SU-DHL-6 (cell line): ENCODE results near the gene GRB10.

ENCODE experiments used
- CTCF ChIP-seq: fragments of 200-600 bp; sonication (generic); IDR thresholded peaks from one replicate; pipeline ENCODE4 v1.5.1; 2017; ENCODE audit warnings: antibody characterized with exemption, mild to moderate bottlenecking, low read length, moderate library complexity; ENCODE audit not compliant: insufficient read depth, poor library complexity, severe bottlenecking
- EZH2phosphoT487 ChIP-seq: fragments of 200-600 bp; sonication (generic), shearing (Covaris generic); conservative IDR thresholded peaks from 2 replicates; pipeline ENCODE4 v1.6.1; 2018; ENCODE audit warnings: mild to moderate bottlenecking, antibody characterized with exemption, low read length, moderate library complexity, mixed read lengths

- TF ChIP-seq CTCF, result no peak
- TF ChIP-seq EZH2phosphoT487, result no peak
These were observed 128.7 kb downstream of the GRB10 start for GRCh38 chr7:50653981-50654425.
